Fibroblast of lung (primary cell): ENCODE measurements around the gene BMERB1.

Source experiments
- EZH2 ChIP-seq: IDR thresholded peaks from 2 replicates; pipeline ENCODE4 v1.5.1; 2012; ENCODE audit warnings: low read length, control low read depth, mild to moderate bottlenecking; ENCODE audit errors: missing control alignments
- TF ChIP-seq, protein P1 (sequence below), 2 donors: IDR thresholded peaks in 1 of 2; conservative IDR thresholded peaks in 1 of 2; 1 replicate in 1 of 2; 2 replicates in 1 of 2; pipeline ENCODE4 v1.5.1; 2011 to 2012; ENCODE audit warnings: low read length in 2 of 2, control low read depth in 1 of 2, inconsistent platforms in 1 of 2, low read depth in 1 of 2, mild to moderate bottlenecking in 1 of 2

DNA sequence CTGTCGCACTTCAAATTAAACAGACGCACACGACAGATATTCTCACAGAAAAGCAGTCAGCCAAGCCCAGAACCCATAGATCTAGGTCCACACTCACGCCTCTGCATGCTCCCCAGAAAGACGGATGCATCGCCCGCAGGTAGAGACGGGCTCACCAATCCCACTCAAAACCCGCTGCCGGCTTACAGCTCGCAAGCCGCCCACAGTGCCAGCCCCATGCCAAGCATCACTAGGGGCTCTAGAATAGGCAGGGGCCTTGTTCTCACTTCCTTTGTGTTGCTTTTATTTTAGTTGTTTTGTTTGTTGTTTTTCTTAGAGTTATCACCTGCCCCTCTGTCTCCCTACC, 336 bp upstream of the BMERB1 start:
- TF ChIP-seq EZH2 = no peak
- TF ChIP-seq, protein P1, sequence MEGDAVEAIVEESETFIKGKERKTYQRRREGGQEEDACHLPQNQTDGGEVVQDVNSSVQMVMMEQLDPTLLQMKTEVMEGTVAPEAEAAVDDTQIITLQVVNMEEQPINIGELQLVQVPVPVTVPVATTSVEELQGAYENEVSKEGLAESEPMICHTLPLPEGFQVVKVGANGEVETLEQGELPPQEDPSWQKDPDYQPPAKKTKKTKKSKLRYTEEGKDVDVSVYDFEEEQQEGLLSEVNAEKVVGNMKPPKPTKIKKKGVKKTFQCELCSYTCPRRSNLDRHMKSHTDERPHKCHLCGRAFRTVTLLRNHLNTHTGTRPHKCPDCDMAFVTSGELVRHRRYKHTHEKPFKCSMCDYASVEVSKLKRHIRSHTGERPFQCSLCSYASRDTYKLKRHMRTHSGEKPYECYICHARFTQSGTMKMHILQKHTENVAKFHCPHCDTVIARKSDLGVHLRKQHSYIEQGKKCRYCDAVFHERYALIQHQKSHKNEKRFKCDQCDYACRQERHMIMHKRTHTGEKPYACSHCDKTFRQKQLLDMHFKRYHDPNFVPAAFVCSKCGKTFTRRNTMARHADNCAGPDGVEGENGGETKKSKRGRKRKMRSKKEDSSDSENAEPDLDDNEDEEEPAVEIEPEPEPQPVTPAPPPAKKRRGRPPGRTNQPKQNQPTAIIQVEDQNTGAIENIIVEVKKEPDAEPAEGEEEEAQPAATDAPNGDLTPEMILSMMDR (conservative IDR thresholded peaks at IDR 0.05 in 1 of 2, IDR thresholded peaks at IDR 0.05 in 1 of 2; ENCODE audit: low read depth in 1 of 2, low read length in 2 of 2) = no peak
